Astrocyte (in vitro differentiated cells and primary cell): Measurements from ENCODE around the gene HSD17B13. TPM values are rescaled to one million over a fixed set of nuclear protein-coding genes. Genes with fewer than 3 reads are reported as not detected.

ENCODE experiments used
- DNase-seq: peaks from one replicate; pipeline ENCODE4 v3.0.0-alpha.2; 2010; ENCODE audit warnings: low read depth
- FAIRE-seq: peaks from 2 replicates; lab custom pipeline; 2011; peaks lifted over from hg19 to GRCh38; lab: Jason Lieb, UNC
- H2AFZ ChIP-seq: 2 replicates; pipeline ENCODE4 v1.6.0; 2012; ENCODE audit warnings: low read depth, low read length, inconsistent platforms
- H3K27ac ChIP-seq: 2 replicates; pipeline ENCODE4 v1.5.1; 2011; ENCODE audit warnings: low read depth, low read length, inconsistent platforms
- H3K27me3 ChIP-seq: 2 replicates; pipeline ENCODE4 v1.6.0; 2011; ENCODE audit warnings: low read length, inconsistent platforms; ENCODE audit not compliant: insufficient read depth
- H3K36me3 ChIP-seq: 2 replicates; pipeline ENCODE4 v1.5.1; 2011; ENCODE audit warnings: low read length, inconsistent platforms; ENCODE audit not compliant: insufficient read depth
- H3K4me1 ChIP-seq: 2 replicates; pipeline ENCODE4 v1.5.1; 2011; ENCODE audit warnings: low read length, inconsistent platforms; ENCODE audit not compliant: insufficient read depth
- H3K4me2 ChIP-seq: 2 replicates; pipeline ENCODE4 v1.6.0; 2012; ENCODE audit warnings: low read length, inconsistent platforms
- H3K4me3 ChIP-seq: 2 replicates; pipeline ENCODE4 v1.5.1; 2011; ENCODE audit warnings: low read depth, mild to moderate bottlenecking, low read length, inconsistent platforms; ENCODE audit not compliant: insufficient read depth
- H3K79me2 ChIP-seq: 2 replicates; pipeline ENCODE4 v1.6.0; 2012; ENCODE audit warnings: mild to moderate bottlenecking, low read length, inconsistent platforms; ENCODE audit not compliant: insufficient read depth
- H3K9ac ChIP-seq: 2 replicates; pipeline ENCODE4 v1.6.0; 2012; ENCODE audit warnings: mild to moderate bottlenecking, low read length, inconsistent platforms
- H3K9me3 ChIP-seq: 2 replicates; pipeline ENCODE4 v1.5.1; 2012; ENCODE audit warnings: low read depth, mild to moderate bottlenecking, low read length, inconsistent platforms; ENCODE audit not compliant: insufficient read depth
- H4K20me1 ChIP-seq: 2 replicates; pipeline ENCODE4 v1.6.0; 2012; ENCODE audit warnings: low read length, inconsistent platforms; ENCODE audit not compliant: insufficient read depth
- H3K27ac Mint-ChIP-seq: one replicate; pipeline ENCODE4 v1.8.0; 2021; ENCODE audit warnings: mild to moderate bottlenecking, mixed read lengths; ENCODE audit not compliant: unreplicated experiment
- H3K27me3 Mint-ChIP-seq: one replicate; pipeline ENCODE4 v1.8.0; 2021; ENCODE audit warnings: low read depth, mixed read lengths; ENCODE audit not compliant: unreplicated experiment
- H3K36me3 Mint-ChIP-seq: one replicate; pipeline ENCODE4 v1.8.0; 2021; ENCODE audit warnings: low read depth, mixed read lengths; ENCODE audit not compliant: unreplicated experiment
- H3K4me1 Mint-ChIP-seq: one replicate; pipeline ENCODE4 v1.8.0; 2021; ENCODE audit warnings: low read depth, mixed read lengths; ENCODE audit not compliant: unreplicated experiment
- H3K4me3 Mint-ChIP-seq: one replicate; pipeline ENCODE4 v1.8.0; 2021; ENCODE audit warnings: mild to moderate bottlenecking, moderate library complexity, mixed read lengths; ENCODE audit not compliant: unreplicated experiment
- H3K9me3 Mint-ChIP-seq: one replicate; pipeline ENCODE4 v1.8.0; 2021; ENCODE audit warnings: mild to moderate bottlenecking, mixed read lengths; ENCODE audit not compliant: unreplicated experiment
- CTCF ChIP-seq: IDR thresholded peaks from 2 replicates; pipeline ENCODE4 v1.5.1; 2011; ENCODE audit warnings: low read depth, mild to moderate bottlenecking, inconsistent platforms, low read length, moderate library complexity; ENCODE audit not compliant: insufficient read depth
- EZH2 ChIP-seq: IDR thresholded peaks from 2 replicates; pipeline ENCODE4 v1.6.1; 2012; ENCODE audit warnings: mild to moderate bottlenecking, low read length, inconsistent platforms; ENCODE audit not compliant: insufficient read depth
- total RNA-seq: library from RNA; stranded (reverse); gene quantifications from 2 replicates; pipeline ENCODE4 v1.2.1, GENCODE V29; 2021

Gene HSD17B13
- total RNA-seq, 1 donor from 2014 or later = 0.09 TPM

- Mint-ChIP-seq H3K9me3 (no peaks in the 10 kb centered on the region), H3K27ac (no peak overlapping the region), H3K4me1 (no peaks in the 10 kb centered on the region), H3K4me3 (no peak overlapping the region), H3K36me3 (no peaks in the 10 kb centered on the region), H3K27me3 (no peaks in the 10 kb centered on the region)
- no peaks in the 10 kb centered on the region for H3K36me3 ChIP-seq
- H2AFZ ChIP-seq = no peak overlapping the region
- no peak overlapping the region for H3K27ac ChIP-seq
- H3K79me2 ChIP-seq = no peaks in the 10 kb centered on the region
- FAIRE-seq = no peak
- no peak overlapping the region for H3K4me2 ChIP-seq
- H3K4me3 ChIP-seq = no peak overlapping the region
- H3K9ac ChIP-seq = no peak overlapping the region
- no peak for DNase-seq
- no peaks in the 10 kb centered on the region for H3K27me3 ChIP-seq
- no peaks in the 10 kb centered on the region for H4K20me1 ChIP-seq
- H3K9me3 ChIP-seq = no peaks in the 10 kb centered on the region
- H3K4me1 ChIP-seq = no peaks in the 10 kb centered on the region
- no peak for TF ChIP-seq CTCF
- TF ChIP-seq EZH2 = no peak
These were observed 13.1 kb downstream of the HSD17B13 start for GRCh38 chr4:87309625-87310024.

GRCh38 chr4:87306056-87306455 is 16.6 kb downstream of the HSD17B13 start:
- Histone ChIP-seq H4K20me1 (no peaks in the 10 kb centered on the region), H3K9ac (no peak overlapping the region), H3K4me2 (no peak overlapping the region), H3K4me1 (no peaks in the 10 kb centered on the region), H2AFZ (no peak overlapping the region), H3K4me3 (no peak overlapping the region), H3K9me3 (no peaks in the 10 kb centered on the region), H3K36me3 (no peaks in the 10 kb centered on the region), H3K79me2 (no peaks in the 10 kb centered on the region), H3K27me3 (no peaks in the 10 kb centered on the region), H3K27ac (no peak overlapping the region)
- H3K27ac Mint-ChIP-seq = no peak overlapping the region
- DNase-seq (no peak), FAIRE-seq (no peak)
- no peaks in the 10 kb centered on the region for H3K27me3 Mint-ChIP-seq
- H3K9me3 Mint-ChIP-seq = no peaks in the 10 kb centered on the region
- no peaks in the 10 kb centered on the region for H3K4me1 Mint-ChIP-seq
- no peaks in the 10 kb centered on the region for H3K36me3 Mint-ChIP-seq
- H3K4me3 Mint-ChIP-seq = no peak overlapping the region
- TF ChIP-seq EZH2 (no peak), CTCF (no peak)

- H3K27ac Mint-ChIP-seq = no peak overlapping the region
- TF ChIP-seq CTCF (no peak), EZH2 (no peak)
- H3K9me3 Mint-ChIP-seq = no peaks in the 10 kb centered on the region
- H4K20me1 ChIP-seq = no peaks in the 10 kb centered on the region
- H3K27me3 ChIP-seq = no peaks in the 10 kb centered on the region
- H3K36me3 Mint-ChIP-seq = no peaks in the 10 kb centered on the region
- H3K9me3 ChIP-seq = no peaks in the 10 kb centered on the region
- no peak overlapping the region for H3K9ac ChIP-seq
- no peak overlapping the region for H3K4me3 Mint-ChIP-seq
- H3K4me3 ChIP-seq = no peak overlapping the region
- FAIRE-seq (no peak), DNase-seq (no peak)
- no peaks in the 10 kb centered on the region for H3K4me1 Mint-ChIP-seq
- no peak overlapping the region for H3K27ac ChIP-seq
- H3K79me2 ChIP-seq = no peaks in the 10 kb centered on the region
- no peaks in the 10 kb centered on the region for H3K27me3 Mint-ChIP-seq
- no peak overlapping the region for H2AFZ ChIP-seq
- no peak overlapping the region for H3K4me2 ChIP-seq
- H3K36me3 ChIP-seq = no peaks in the 10 kb centered on the region
- H3K4me1 ChIP-seq = no peaks in the 10 kb centered on the region
These were observed 17.1 kb downstream of the HSD17B13 start for GRCh38 chr4:87305562-87305961.
